Astrocyte (in vitro differentiated cells and primary cell): ENCODE data around the gene FAM107B. TPM values are rescaled to one million over a fixed set of nuclear protein-coding genes. Genes with fewer than 3 reads are reported as not detected.

Source experiments
- DNase-seq: peaks from one replicate; pipeline ENCODE4 v3.0.0-alpha.2; 2010; ENCODE audit warnings: low read depth
- FAIRE-seq: peaks from 2 replicates; lab custom pipeline; 2011; peaks lifted over from hg19 to GRCh38; lab: Jason Lieb, UNC
- H2AFZ ChIP-seq: 2 replicates; pipeline ENCODE4 v1.6.0; 2012; ENCODE audit warnings: low read depth, low read length, inconsistent platforms
- H3K27ac ChIP-seq: 2 replicates; pipeline ENCODE4 v1.5.1; 2011; ENCODE audit warnings: low read depth, low read length, inconsistent platforms
- H3K27me3 ChIP-seq: 2 replicates; pipeline ENCODE4 v1.6.0; 2011; ENCODE audit warnings: low read length, inconsistent platforms; ENCODE audit not compliant: insufficient read depth
- H3K36me3 ChIP-seq: 2 replicates; pipeline ENCODE4 v1.5.1; 2011; ENCODE audit warnings: low read length, inconsistent platforms; ENCODE audit not compliant: insufficient read depth
- H3K4me1 ChIP-seq: 2 replicates; pipeline ENCODE4 v1.5.1; 2011; ENCODE audit warnings: low read length, inconsistent platforms; ENCODE audit not compliant: insufficient read depth
- H3K4me2 ChIP-seq: 2 replicates; pipeline ENCODE4 v1.6.0; 2012; ENCODE audit warnings: low read length, inconsistent platforms
- H3K4me3 ChIP-seq: 2 replicates; pipeline ENCODE4 v1.5.1; 2011; ENCODE audit warnings: low read depth, mild to moderate bottlenecking, low read length, inconsistent platforms; ENCODE audit not compliant: insufficient read depth
- H3K79me2 ChIP-seq: 2 replicates; pipeline ENCODE4 v1.6.0; 2012; ENCODE audit warnings: mild to moderate bottlenecking, low read length, inconsistent platforms; ENCODE audit not compliant: insufficient read depth
- H3K9ac ChIP-seq: 2 replicates; pipeline ENCODE4 v1.6.0; 2012; ENCODE audit warnings: mild to moderate bottlenecking, low read length, inconsistent platforms
- H3K9me3 ChIP-seq: 2 replicates; pipeline ENCODE4 v1.5.1; 2012; ENCODE audit warnings: low read depth, mild to moderate bottlenecking, low read length, inconsistent platforms; ENCODE audit not compliant: insufficient read depth
- H4K20me1 ChIP-seq: 2 replicates; pipeline ENCODE4 v1.6.0; 2012; ENCODE audit warnings: low read length, inconsistent platforms; ENCODE audit not compliant: insufficient read depth
- H3K27ac Mint-ChIP-seq: one replicate; pipeline ENCODE4 v1.8.0; 2021; ENCODE audit warnings: mild to moderate bottlenecking, mixed read lengths; ENCODE audit not compliant: unreplicated experiment
- H3K27me3 Mint-ChIP-seq: one replicate; pipeline ENCODE4 v1.8.0; 2021; ENCODE audit warnings: low read depth, mixed read lengths; ENCODE audit not compliant: unreplicated experiment
- H3K36me3 Mint-ChIP-seq: one replicate; pipeline ENCODE4 v1.8.0; 2021; ENCODE audit warnings: low read depth, mixed read lengths; ENCODE audit not compliant: unreplicated experiment
- H3K4me1 Mint-ChIP-seq: one replicate; pipeline ENCODE4 v1.8.0; 2021; ENCODE audit warnings: low read depth, mixed read lengths; ENCODE audit not compliant: unreplicated experiment
- H3K4me3 Mint-ChIP-seq: one replicate; pipeline ENCODE4 v1.8.0; 2021; ENCODE audit warnings: mild to moderate bottlenecking, moderate library complexity, mixed read lengths; ENCODE audit not compliant: unreplicated experiment
- H3K9me3 Mint-ChIP-seq: one replicate; pipeline ENCODE4 v1.8.0; 2021; ENCODE audit warnings: mild to moderate bottlenecking, mixed read lengths; ENCODE audit not compliant: unreplicated experiment
- CTCF ChIP-seq: IDR thresholded peaks from 2 replicates; pipeline ENCODE4 v1.5.1; 2011; ENCODE audit warnings: low read depth, mild to moderate bottlenecking, inconsistent platforms, low read length, moderate library complexity; ENCODE audit not compliant: insufficient read depth
- EZH2 ChIP-seq: IDR thresholded peaks from 2 replicates; pipeline ENCODE4 v1.6.1; 2012; ENCODE audit warnings: mild to moderate bottlenecking, low read length, inconsistent platforms; ENCODE audit not compliant: insufficient read depth
- total RNA-seq: library from RNA; stranded (reverse); gene quantifications from 2 replicates; pipeline ENCODE4 v1.2.1, GENCODE V29; 2021

FAM107B gene
- total RNA-seq, 1 donor from 2014 or later, result 36.0 TPM

GRCh38 chr10:14583252-14583651, 191.4 kb downstream of the FAM107B start:
- no peak overlapping the region for H3K27ac ChIP-seq
- H3K9ac ChIP-seq, result no peak overlapping the region
- Mint-ChIP-seq H3K9me3 (peaks cover 3% of the 10 kb centered on the region), H3K27me3 (no peaks in the 10 kb centered on the region), H3K27ac (no peak overlapping the region), H3K4me3 (no peak overlapping the region), H3K4me1 (peaks cover 23% of the 10 kb centered on the region), H3K36me3 (peaks cover 12% of the 10 kb centered on the region)
- no peaks in the 10 kb centered on the region for H3K27me3 ChIP-seq
- H3K4me1 ChIP-seq, result peaks cover 16% of the 10 kb centered on the region
- FAIRE-seq, result no peak
- peaks cover 61% of the 10 kb centered on the region for H3K79me2 ChIP-seq
- H3K4me3 ChIP-seq, result no peak overlapping the region
- no peaks in the 10 kb centered on the region for H3K9me3 ChIP-seq
- no peak for DNase-seq
- H2AFZ ChIP-seq, result no peak overlapping the region
- no peak overlapping the region for H3K4me2 ChIP-seq
- H3K36me3 ChIP-seq, result no peaks in the 10 kb centered on the region
- H4K20me1 ChIP-seq, result peaks cover 22% of the 10 kb centered on the region
- TF ChIP-seq EZH2 (no peak), CTCF (no peak)

- TF ChIP-seq CTCF, result no peak
- Histone ChIP-seq H3K4me3 (no peak overlapping the region), H3K79me2 (peaks cover 62% of the 10 kb centered on the region), H4K20me1 (peaks cover 26% of the 10 kb centered on the region), H3K27me3 (no peaks in the 10 kb centered on the region), H3K4me1 (peaks cover 14% of the 10 kb centered on the region), H3K4me2 (no peak overlapping the region), H3K36me3 (no peaks in the 10 kb centered on the region), H3K9me3 (no peaks in the 10 kb centered on the region), H2AFZ (no peak overlapping the region), H3K9ac (no peak overlapping the region), H3K27ac (no peak overlapping the region)
- Mint-ChIP-seq H3K4me3 (no peak overlapping the region), H3K9me3 (peaks cover 3% of the 10 kb centered on the region), H3K4me1 (peaks cover 12% of the 10 kb centered on the region), H3K36me3 (peaks cover 13% of the 10 kb centered on the region), H3K27me3 (no peaks in the 10 kb centered on the region), H3K27ac (no peak overlapping the region)
- DNase-seq (no peak), FAIRE-seq (no peak)
These were observed 193.0 kb downstream of the FAM107B start for GRCh38 chr10:14581553-14582321.

- H3K4me3 ChIP-seq, result no peak overlapping the region
- no peak overlapping the region for H3K4me2 ChIP-seq
- peaks cover 13% of the 10 kb centered on the region for H3K4me1 ChIP-seq
- H3K79me2 ChIP-seq, result peaks cover 61% of the 10 kb centered on the region
- Mint-ChIP-seq H3K36me3 (peaks cover 12% of the 10 kb centered on the region), H3K27me3 (no peaks in the 10 kb centered on the region), H3K4me1 (peaks cover 10% of the 10 kb centered on the region), H3K9me3 (peaks cover 3% of the 10 kb centered on the region), H3K4me3 (no peak overlapping the region), H3K27ac (peak overlapping the region; percentile 8)
- no peak overlapping the region for H3K9ac ChIP-seq
- no peak overlapping the region for H2AFZ ChIP-seq
- H3K27ac ChIP-seq, result no peak overlapping the region
- FAIRE-seq (no peak), DNase-seq (no peak)
- peaks cover 26% of the 10 kb centered on the region for H4K20me1 ChIP-seq
- no peaks in the 10 kb centered on the region for H3K9me3 ChIP-seq
- H3K27me3 ChIP-seq, result no peaks in the 10 kb centered on the region
- no peak for TF ChIP-seq EZH2
- TF ChIP-seq CTCF, result no peak
- no peaks in the 10 kb centered on the region for H3K36me3 ChIP-seq
These were observed 193.9 kb downstream of the FAM107B start for GRCh38 chr10:14580671-14581332.
